Kidney tubule cell (primary cell): ENCODE results near the gene SECISBP2L.
A peak's percentile ranks its signal among the peaks of the same experiment; 100 is the strongest.
"Not testable (repeated sequence)": the region's sequence is repeated elsewhere in the genome, so short reads cannot be mapped to it uniquely, and the experiment has no call there.

ENCODE experiments used
- DNase-seq: peaks from one replicate; pipeline ENCODE4 v3.0.0-alpha.2; 2018; ENCODE audit warnings: low spot score

SECISBP2L gene

GRCh38 chr15:48992545-48992944, 53.7 kb downstream of the SECISBP2L start:
- no peak for DNase-seq

- no peak for DNase-seq
These were observed 54.1 kb downstream of the SECISBP2L start for GRCh38 chr15:48992096-48992495.

- no peak for DNase-seq
These were observed 57.1 kb downstream of the SECISBP2L start for GRCh38 chr15:48989170-48989569.

- DNase-seq = no peak
These were observed 59.1 kb downstream of the SECISBP2L start for GRCh38 chr15:48987142-48987541.

GRCh38 chr15:48986240-48986639, 60.0 kb downstream of the SECISBP2L start:
- DNase-seq = no peak

GRCh38 chr15:48985516-48985915, 60.7 kb downstream of the SECISBP2L start:
- DNase-seq = no peak

GRCh38 chr15:48984811-48985352, 61.4 kb downstream of the SECISBP2L start:
- no peak for DNase-seq

GRCh38 chr15:48984021-48984710, 62.1 kb downstream of the SECISBP2L start:
- no peak for DNase-seq

GRCh38 chr15:48983300-48983699, 62.9 kb downstream of the SECISBP2L start:
- no peak for DNase-seq

- no peak for DNase-seq
These were observed 64.3 kb downstream of the SECISBP2L start for GRCh38 chr15:48981941-48982340.

- DNase-seq = no peak
These were observed 67.6 kb downstream of the SECISBP2L start for GRCh38 chr15:48978638-48979037.

- no peak for DNase-seq
These were observed 69.7 kb downstream of the SECISBP2L start for GRCh38 chr15:48976444-48977088.

GRCh38 chr15:48975472-48976419, 70.5 kb downstream of the SECISBP2L start:
- DNase-seq = peak; percentile 84

- no peak for DNase-seq
These were observed 71.4 kb downstream of the SECISBP2L start for GRCh38 chr15:48974882-48975281.

GRCh38 chr15:48972750-48973503, 73.3 kb downstream of the SECISBP2L start:
- no peak for DNase-seq

- DNase-seq = not testable (repeated sequence)
These were observed 75.3 kb downstream of the SECISBP2L start for GRCh38 chr15:48970926-48971325.

- DNase-seq = no peak
These were observed 78.2 kb downstream of the SECISBP2L start for GRCh38 chr15:48968066-48968465.

- DNase-seq = no peak
These were observed 78.9 kb downstream of the SECISBP2L start for GRCh38 chr15:48967336-48967735.

- peak; percentile 83 for DNase-seq
These were observed 79.5 kb downstream of the SECISBP2L start for GRCh38 chr15:48966595-48967301.

GRCh38 chr15:48965972-48966371, 80.3 kb downstream of the SECISBP2L start:
- DNase-seq = peak; percentile 76

GRCh38 chr15:48964898-48965297, 81.3 kb downstream of the SECISBP2L start:
- no peak for DNase-seq
